Kidney (tissue), 14 donors: ENCODE results near the gene REM2. TPM values are rescaled to one million over a fixed set of nuclear protein-coding genes. Genes with fewer than 3 reads are reported as not detected.
"Not testable (repeated sequence)": the region's sequence is repeated elsewhere in the genome, so short reads cannot be mapped to it uniquely, and the experiment has no call there.

Experiments
- DNase-seq, 5 donors: peaks; one replicate each; pipeline ENCODE4 v3.0.0-alpha.2; 2013 to 2020
- FAIRE-seq: peaks from 2 replicates; lab custom pipeline; 2012; peaks lifted over from hg19 to GRCh38; lab: Jason Lieb, UNC
- H3K27ac ChIP-seq, 2 donors: one replicate each; pipeline ENCODE4 v1.7.0; 2013; ENCODE audit warnings: low read depth in 2 of 2, low read length in 2 of 2, inconsistent platforms in 1 of 2
- H3K27me3 ChIP-seq: one replicate; pipeline ENCODE4 v1.7.1; 2013; ENCODE audit warnings: low read length, inconsistent platforms; ENCODE audit not compliant: control insufficient read depth, insufficient read depth
- H3K36me3 ChIP-seq, 3 donors: one replicate each; pipeline versions ENCODE4 v1.7.0 to v1.7.1; 2013; ENCODE audit warnings: low read length in 3 of 3, control low read depth in 1 of 3, inconsistent platforms in 1 of 3; ENCODE audit not compliant: insufficient read depth in 3 of 3, control insufficient read depth in 2 of 3
- H3K4me1 ChIP-seq, 3 donors: one replicate each; pipeline versions ENCODE4 v1.7.0 to v1.7.1; 2013; ENCODE audit warnings: low read length in 3 of 3, inconsistent platforms in 1 of 3, low read depth in 1 of 3; ENCODE audit not compliant: control insufficient read depth in 2 of 3, insufficient read depth in 2 of 3
- H3K4me3 ChIP-seq, 3 donors: one replicate each; pipeline versions ENCODE4 v1.7.0 to v1.8.1; 2013; ENCODE audit warnings: low read length in 3 of 3, control low read depth in 1 of 3, inconsistent platforms in 1 of 3
- H3K9ac ChIP-seq, 3 donors: one replicate each; pipeline versions ENCODE4 v1.7.0 to v1.7.1; 2013; ENCODE audit warnings: low read length in 3 of 3, control low read depth in 1 of 3, inconsistent platforms in 1 of 3
- H3K9me3 ChIP-seq, 3 donors: one replicate each; pipeline versions ENCODE4 v1.7.0 to v1.7.1; 2013; ENCODE audit warnings: low read length in 3 of 3, control low read depth in 1 of 3, inconsistent platforms in 1 of 3; ENCODE audit not compliant: control insufficient read depth in 2 of 3, insufficient read depth in 1 of 3
- intact Hi-C: fragments of 100-400 bp; cut with DNase I; formaldehyde crosslinking; loops from one replicate; pipeline ENCODE4 v1.11.1; 2022
- polyA plus RNA-seq: library from polyadenylated mRNA; stranded (reverse); fragments of 350-450 nt; fragmentation: Illumina TruSeq; extraction: RNeasy Lipid Tissue Mini Kit (QIAGEN cat#74804); gene quantifications from one replicate; pipeline ENCODE4 v1.2.3, GENCODE V29; 2014; ENCODE audit warnings: low read depth, low replicate concordance; ENCODE audit not compliant: insufficient read depth
- total RNA-seq: library from RNA; stranded (reverse); fragmentation: NEBNext Ultra II Directional; extraction: Animal tissue kit (Norgen Biotek cat#: 25700); gene quantifications from one replicate; pipeline ENCODE4 v1.2.1, GENCODE V29; 2021
- TF ChIP-seq, protein P1 (sequence below): IDR thresholded peaks from 3 replicates; pipeline ENCODE4 v1.5.1; 2012; ENCODE audit warnings: mild to moderate bottlenecking, moderate library complexity, borderline replicate concordance; ENCODE audit not compliant: insufficient read depth; ENCODE audit errors: extremely low read depth
- donor health status: control.
- donor health status: control.
- donor health status: control.
- donor health status: control.
- donor health status: control.
- donor health status: DM: yes; HTN: yes; CAD: no.
- donor health status: Normal renal cell carcinoma (clear cell type).

The REM2 gene
- total and polyA plus RNA-seq, 2 donors from 2014 or later, result 0.63 to 0.77 TPM

DNA sequence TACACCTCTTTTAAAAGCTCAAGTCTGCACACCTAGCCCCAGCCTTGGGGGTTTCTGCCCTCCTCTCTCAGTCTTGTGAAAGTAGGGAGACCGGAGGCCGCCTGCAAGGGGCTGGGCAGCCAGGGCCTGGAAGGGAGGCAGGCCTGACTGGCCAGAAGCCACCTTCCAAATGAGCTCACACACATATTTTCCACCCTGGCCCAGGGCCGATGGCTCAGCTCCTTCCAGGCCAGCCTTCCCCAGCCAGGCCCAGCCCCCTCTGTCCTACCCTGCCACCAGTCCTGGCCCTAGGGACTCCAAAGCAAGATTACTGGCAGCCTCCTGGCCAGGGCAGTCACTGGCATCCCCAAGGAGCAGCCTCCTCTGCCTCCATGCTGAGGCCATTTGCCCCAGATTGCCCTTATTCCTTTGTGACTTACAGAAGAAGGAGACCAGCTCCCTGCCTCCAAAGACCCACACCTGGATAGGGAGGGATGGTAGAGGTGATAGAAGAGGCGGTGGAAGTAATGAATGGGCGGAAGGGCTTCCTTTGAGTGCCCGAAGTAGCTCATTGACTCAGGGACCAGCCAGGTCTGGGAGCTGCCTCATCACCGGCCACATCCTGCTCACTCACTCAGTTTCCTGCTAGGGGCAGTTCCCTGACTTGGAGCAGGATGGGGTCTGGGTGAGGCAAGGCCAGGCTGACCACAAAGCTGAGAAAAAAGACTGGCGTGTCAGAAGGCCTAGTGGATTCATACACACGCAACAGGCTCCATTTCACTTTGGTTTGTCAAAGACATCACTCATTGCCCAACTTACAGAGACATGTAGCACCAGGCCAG lies 31.9 kb upstream of the REM2 start:
- DNase-seq (peak in 2 of 5 donors; percentile 41 to 94), FAIRE-seq (no peak)
- peak overlapping the region; percentile 67 to 86 for H3K27ac ChIP-seq
- peak overlapping the region in 1 of 3 donors; percentile 26 for H3K9ac ChIP-seq
- H3K4me1 ChIP-seq, result peaks cover 3 to 21% (median 10%) of the 10 kb centered on the region in 3 donors
- H3K9me3 ChIP-seq, result no peaks in the 10 kb centered on the region
- intact Hi-C loops, result loop anchor here (10.0 kb wide), 1 partner anchor 276 kb away; no protein-coding TSS in a partner anchor
- TF ChIP-seq, protein P1, sequence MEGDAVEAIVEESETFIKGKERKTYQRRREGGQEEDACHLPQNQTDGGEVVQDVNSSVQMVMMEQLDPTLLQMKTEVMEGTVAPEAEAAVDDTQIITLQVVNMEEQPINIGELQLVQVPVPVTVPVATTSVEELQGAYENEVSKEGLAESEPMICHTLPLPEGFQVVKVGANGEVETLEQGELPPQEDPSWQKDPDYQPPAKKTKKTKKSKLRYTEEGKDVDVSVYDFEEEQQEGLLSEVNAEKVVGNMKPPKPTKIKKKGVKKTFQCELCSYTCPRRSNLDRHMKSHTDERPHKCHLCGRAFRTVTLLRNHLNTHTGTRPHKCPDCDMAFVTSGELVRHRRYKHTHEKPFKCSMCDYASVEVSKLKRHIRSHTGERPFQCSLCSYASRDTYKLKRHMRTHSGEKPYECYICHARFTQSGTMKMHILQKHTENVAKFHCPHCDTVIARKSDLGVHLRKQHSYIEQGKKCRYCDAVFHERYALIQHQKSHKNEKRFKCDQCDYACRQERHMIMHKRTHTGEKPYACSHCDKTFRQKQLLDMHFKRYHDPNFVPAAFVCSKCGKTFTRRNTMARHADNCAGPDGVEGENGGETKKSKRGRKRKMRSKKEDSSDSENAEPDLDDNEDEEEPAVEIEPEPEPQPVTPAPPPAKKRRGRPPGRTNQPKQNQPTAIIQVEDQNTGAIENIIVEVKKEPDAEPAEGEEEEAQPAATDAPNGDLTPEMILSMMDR, result no peak
- no peaks in the 10 kb centered on the region for H3K27me3 ChIP-seq
- peaks cover 0 to 3% (median 2%) of the 10 kb centered on the region in 3 donors for H3K36me3 ChIP-seq
- H3K4me3 ChIP-seq, result no peak overlapping the region

DNA sequence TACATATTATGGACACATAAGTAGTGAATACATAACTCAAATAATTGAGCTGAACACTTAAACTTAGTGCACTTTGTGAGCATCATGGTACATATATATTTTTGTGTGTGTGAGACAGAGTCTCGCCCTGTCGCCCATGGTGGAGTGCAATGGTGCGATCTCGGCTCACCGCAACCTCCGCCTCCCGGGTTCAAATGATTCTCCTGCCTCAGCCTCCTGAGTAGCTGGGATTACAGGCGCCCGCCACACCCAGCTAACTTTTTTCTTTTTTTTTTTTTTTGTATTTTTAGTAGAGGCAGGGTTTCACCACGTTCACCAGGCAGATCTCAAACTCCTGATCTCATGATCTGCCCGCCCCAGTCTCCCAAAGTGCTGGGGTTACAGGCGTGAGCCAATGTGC lies 30.8 kb upstream of the REM2 start:
- intact Hi-C loops, result loop anchor here (10.0 kb wide), 1 partner anchor 277 kb away; no protein-coding TSS in a partner anchor
- FAIRE-seq, H3K27ac ChIP-seq: not testable (repeated sequence)

DNA sequence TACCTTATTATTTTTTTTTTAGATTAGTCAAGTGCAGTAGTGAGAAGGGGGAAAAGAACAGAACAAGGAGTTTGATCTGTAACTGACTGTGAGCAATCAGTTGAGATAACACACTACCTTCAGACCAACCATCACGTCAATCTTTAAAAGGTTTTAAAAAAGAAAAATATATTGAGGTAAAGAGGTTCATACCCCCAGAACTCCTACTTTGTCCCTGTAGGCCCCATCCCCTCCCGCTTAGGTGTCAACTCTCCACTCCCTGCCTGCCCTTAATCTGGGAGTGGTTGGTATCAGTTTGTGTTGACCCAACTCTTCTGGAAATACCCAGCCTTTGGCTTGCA lies 30.5 kb upstream of the REM2 start:
- Histone ChIP-seq H3K9me3 (no peaks in the 10 kb centered on the region), H3K4me1 (peaks cover 3 to 21% (median 10%) of the 10 kb centered on the region in 3 donors), H3K27ac (no peak overlapping the region), H3K4me3 (no peak overlapping the region), H3K27me3 (no peaks in the 10 kb centered on the region), H3K36me3 (no peaks in the 10 kb centered on the region), H3K9ac (no peak overlapping the region)
- no peak for DNase-seq
- intact Hi-C loops, result loop anchor here (10.0 kb wide), 1 partner anchor 278 kb away; no protein-coding TSS in a partner anchor
- TF ChIP-seq, protein P1, result no peak
- FAIRE-seq, result no peak

More for the DNA sequence above, 30.8 kb upstream of the REM2 start:
- H3K9ac ChIP-seq, H3K36me3 ChIP-seq, DNase-seq, H3K9me3 ChIP-seq, H3K27me3 ChIP-seq, H3K4me3 ChIP-seq: not testable (repeated sequence)
- H3K4me1 ChIP-seq, result peaks cover 3 to 21% (median 10%) of the 10 kb centered on the region in 3 donors
